OCI-LY7 (cell line): ENCODE measurements around the gene RCVRN. TPM values are rescaled to one million over a fixed set of nuclear protein-coding genes. Genes with fewer than 3 reads are reported as not detected.

Source experiments
- BruUV-seq: library from RNA; stranded (reverse); fragments of 400-500 nt; replicated peaks from 2 replicates; lab custom pipeline; 2021; lab: Mats Ljungman, UMichigan
- CTCF ChIA-PET: fragments of 300-600 bp; sonication (Branson Sonifier 250); formaldehyde crosslinking; loops from one replicate; lab custom pipeline; 2022; ENCODE audit warnings: antibody characterized with exemption; ENCODE audit not compliant: unreplicated experiment; lab: Charles Lee
- POLR2A ChIA-PET: fragments of 300-600 bp; sonication (Branson Sonifier 250); formaldehyde crosslinking; loops from one replicate; lab custom pipeline; 2022; ENCODE audit warnings: antibody characterized with exemption; lab: Charles Lee
- DNase-seq: peaks from one replicate; pipeline ENCODE4 v3.0.0-alpha.2; 2015; ENCODE audit warnings: low spot score
- H2AFZ ChIP-seq: fragments of 200-600 bp; sonication (generic), shearing (Covaris generic); 2 replicates; pipeline ENCODE4 v1.6.1; 2014; ENCODE audit warnings: mild to moderate bottlenecking, antibody characterized with exemption, low read length, moderate library complexity
- H3K27ac ChIP-seq: fragments of 200-600 bp; sonication (generic); 2 replicates; pipeline ENCODE4 v1.5.1; 2014; ENCODE audit warnings: mixed run types, low read depth, mild to moderate bottlenecking, moderate library complexity, low read length, inconsistent platforms; ENCODE audit not compliant: poor library complexity, severe bottlenecking
- H3K36me3 ChIP-seq: fragments of 200-600 bp; sonication (generic); 2 replicates; pipeline ENCODE4 v1.6.1; 2014; ENCODE audit warnings: mild to moderate bottlenecking, antibody characterized with exemption, low read length, moderate library complexity, mixed read lengths; ENCODE audit not compliant: insufficient read depth
- H3K4me1 ChIP-seq: fragments of 200-600 bp; sonication (generic); 2 replicates; pipeline ENCODE4 v1.5.1; 2014; ENCODE audit warnings: mild to moderate bottlenecking, low read length; ENCODE audit not compliant: insufficient read depth, poor library complexity, severe bottlenecking
- H3K4me2 ChIP-seq: fragments of 200-600 bp; sonication (generic); 2 replicates; pipeline ENCODE4 v1.6.1; 2014; ENCODE audit warnings: mild to moderate bottlenecking, low read length
- H3K4me3 ChIP-seq: fragments of 200-600 bp; sonication (generic); 2 replicates; pipeline ENCODE4 v1.5.1; 2014; ENCODE audit warnings: mild to moderate bottlenecking, low read depth, low read length; ENCODE audit not compliant: poor library complexity, severe bottlenecking
- H3K79me2 ChIP-seq: fragments of 200-600 bp; sonication (generic); 2 replicates; pipeline ENCODE4 v1.6.1; 2016; ENCODE audit warnings: low read depth, mild to moderate bottlenecking, low read length, moderate library complexity, mixed read lengths; ENCODE audit not compliant: insufficient read depth
- H3K9me2 ChIP-seq: fragments of 200-600 bp; sonication (generic); 2 replicates; pipeline ENCODE4 v1.6.1; 2016; ENCODE audit warnings: mild to moderate bottlenecking, low read length, mixed read lengths; ENCODE audit not compliant: insufficient read depth
- H3K9me3 ChIP-seq: fragments of 200-600 bp; sonication (generic); 2 replicates; pipeline ENCODE4 v1.6.1; 2014; ENCODE audit warnings: mild to moderate bottlenecking, mixed run types, low read length, mixed read lengths
- H4K20me1 ChIP-seq: fragments of 200-600 bp; sonication (generic); 2 replicates; pipeline ENCODE4 v1.6.1; 2014; ENCODE audit warnings: mild to moderate bottlenecking, antibody characterized with exemption, low read length, moderate library complexity, mixed read lengths; ENCODE audit not compliant: insufficient read depth
- CTCF ChIP-seq: fragments of 200-600 bp; sonication (generic); conservative IDR thresholded peaks from 2 replicates; pipeline ENCODE4 v1.5.1; 2014; ENCODE audit warnings: mild to moderate bottlenecking, antibody characterized with exemption, low read length, moderate library complexity, mixed read lengths
- EZH2phosphoT487 ChIP-seq: fragments of 200-600 bp; sonication (generic); IDR thresholded peaks from 2 replicates; pipeline ENCODE4 v1.6.1; 2018; ENCODE audit warnings: low read depth, borderline replicate concordance, mild to moderate bottlenecking, mixed run types, antibody characterized with exemption, low read length, moderate library complexity, mixed read lengths
- intact Hi-C: fragments of 100-400 bp; cut with micrococcal nuclease; formaldehyde crosslinking; loops from one replicate; pipeline ENCODE4 v1.10.0; 2022; ENCODE audit not compliant: unreplicated experiment
- total RNA-seq, 2 experiments: library from RNA; depleted of rRNA in 1 of 2; stranded (reverse); fragments of >200 nt in 1 of 2; shearing (Covaris generic) in 1 of 2; gene quantifications; 2 replicates each; pipeline ENCODE4 v1.2.3, GENCODE V29; 2014 to 2022

RCVRN gene
- total RNA-seq, 2 experiments from 2014 or later: not detected

- POLR2A ChIA-PET: no interaction called here
- Histone ChIP-seq H3K36me3 (no peaks in the 10 kb centered on the region), H3K4me1 (no peaks in the 10 kb centered on the region), H2AFZ (no peak overlapping the region), H3K4me3 (no peak overlapping the region), H3K79me2 (no peaks in the 10 kb centered on the region), H3K27ac (no peak overlapping the region), H3K4me2 (no peak overlapping the region), H3K9me3 (no peaks in the 10 kb centered on the region), H4K20me1 (no peaks in the 10 kb centered on the region), H3K9me2 (no peaks in the 10 kb centered on the region)
- no peak for TF ChIP-seq CTCF
- no peak for TF ChIP-seq EZH2phosphoT487
- CTCF ChIA-PET: no interaction called here
- no TSS peak for BruUV-seq
- intact Hi-C loops: no loop called here
- no peak for DNase-seq
Observed at GRCh38 chr17:9932491-9932890, 27.4 kb upstream of the RCVRN start.

- Histone ChIP-seq H3K4me2 (no peak overlapping the region), H2AFZ (no peak overlapping the region), H3K9me3 (no peaks in the 10 kb centered on the region), H4K20me1 (no peaks in the 10 kb centered on the region), H3K79me2 (no peaks in the 10 kb centered on the region), H3K9me2 (no peaks in the 10 kb centered on the region), H3K27ac (no peak overlapping the region), H3K36me3 (no peaks in the 10 kb centered on the region), H3K4me3 (no peak overlapping the region), H3K4me1 (no peaks in the 10 kb centered on the region)
- ChIA-PET CTCF (no interaction called here), POLR2A (interaction anchor here (0.5 to 1.0 kb wide), 2 partner anchors 11 to 257 kb away, joined by 4 to 7 read pairs; no protein-coding TSS in a partner anchor)
- DNase-seq: no peak
- intact Hi-C loops: no loop called here
- BruUV-seq: no TSS peak
- TF ChIP-seq CTCF (no peak), EZH2phosphoT487 (no peak)
Observed at GRCh38 chr17:9931144-9931741, 26.2 kb upstream of the RCVRN start.

- Histone ChIP-seq H3K9me3 (no peaks in the 10 kb centered on the region), H3K27ac (no peak overlapping the region), H4K20me1 (no peaks in the 10 kb centered on the region), H3K79me2 (no peaks in the 10 kb centered on the region), H3K4me1 (no peaks in the 10 kb centered on the region), H3K4me3 (no peak overlapping the region), H2AFZ (no peak overlapping the region), H3K36me3 (no peaks in the 10 kb centered on the region), H3K9me2 (no peaks in the 10 kb centered on the region), H3K4me2 (no peak overlapping the region)
- no peak for DNase-seq
- POLR2A ChIA-PET: no interaction called here
- intact Hi-C loops: no loop called here
- BruUV-seq: no TSS peak
- TF ChIP-seq CTCF: no peak
- no peak for TF ChIP-seq EZH2phosphoT487
- CTCF ChIA-PET: no interaction called here
Observed at GRCh38 chr17:9929871-9930270, 24.8 kb upstream of the RCVRN start.
